GM21528 (cell line): ENCODE data around the gene ZCCHC2.

Experiments
- ATAC-seq: cut with Tn5 transposase; IDR thresholded peaks from one replicate; pipeline ENCODE4 v1.9.1; 2021; ENCODE audit warnings: mild to moderate bottlenecking, moderate library complexity; ENCODE audit not compliant: unreplicated experiment, low FRiP score

The ZCCHC2 gene

GRCh38 chr18:62574776-62575175, 52.0 kb downstream of the ZCCHC2 start:
- no peak for ATAC-seq

DNA sequence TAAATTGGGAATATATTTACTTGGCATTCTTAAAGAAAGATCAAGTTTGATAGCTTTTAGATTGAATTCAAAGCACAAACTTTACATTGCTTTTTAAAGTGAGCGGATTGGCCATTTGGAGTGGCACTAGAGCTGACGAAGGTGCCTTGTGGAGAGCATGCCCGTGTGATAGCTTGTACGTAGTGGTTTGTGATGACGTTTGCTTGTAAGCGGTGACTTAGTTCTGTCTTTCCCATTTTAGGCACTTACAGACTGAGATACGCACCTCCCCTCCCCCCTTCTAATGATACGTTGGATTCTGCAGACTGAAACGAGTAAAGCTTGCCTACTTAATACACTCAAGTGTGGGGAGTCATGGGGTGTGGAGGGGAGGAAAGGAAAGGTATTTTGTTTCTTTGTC, 53.4 kb downstream of the ZCCHC2 start:
- ATAC-seq, result no peak

- ATAC-seq, result peak; percentile 66
Observed at GRCh38 chr18:62576845-62577512, 54.2 kb downstream of the ZCCHC2 start.

- ATAC-seq, result peak; percentile 13
Observed at GRCh38 chr18:62577765-62578164, 54.9 kb downstream of the ZCCHC2 start.

- no peak for ATAC-seq
Observed at GRCh38 chr18:62578980-62579511, 56.2 kb downstream of the ZCCHC2 start.

GRCh38 chr18:62583376-62583775, 60.6 kb downstream of the ZCCHC2 start:
- ATAC-seq, result no peak

DNA sequence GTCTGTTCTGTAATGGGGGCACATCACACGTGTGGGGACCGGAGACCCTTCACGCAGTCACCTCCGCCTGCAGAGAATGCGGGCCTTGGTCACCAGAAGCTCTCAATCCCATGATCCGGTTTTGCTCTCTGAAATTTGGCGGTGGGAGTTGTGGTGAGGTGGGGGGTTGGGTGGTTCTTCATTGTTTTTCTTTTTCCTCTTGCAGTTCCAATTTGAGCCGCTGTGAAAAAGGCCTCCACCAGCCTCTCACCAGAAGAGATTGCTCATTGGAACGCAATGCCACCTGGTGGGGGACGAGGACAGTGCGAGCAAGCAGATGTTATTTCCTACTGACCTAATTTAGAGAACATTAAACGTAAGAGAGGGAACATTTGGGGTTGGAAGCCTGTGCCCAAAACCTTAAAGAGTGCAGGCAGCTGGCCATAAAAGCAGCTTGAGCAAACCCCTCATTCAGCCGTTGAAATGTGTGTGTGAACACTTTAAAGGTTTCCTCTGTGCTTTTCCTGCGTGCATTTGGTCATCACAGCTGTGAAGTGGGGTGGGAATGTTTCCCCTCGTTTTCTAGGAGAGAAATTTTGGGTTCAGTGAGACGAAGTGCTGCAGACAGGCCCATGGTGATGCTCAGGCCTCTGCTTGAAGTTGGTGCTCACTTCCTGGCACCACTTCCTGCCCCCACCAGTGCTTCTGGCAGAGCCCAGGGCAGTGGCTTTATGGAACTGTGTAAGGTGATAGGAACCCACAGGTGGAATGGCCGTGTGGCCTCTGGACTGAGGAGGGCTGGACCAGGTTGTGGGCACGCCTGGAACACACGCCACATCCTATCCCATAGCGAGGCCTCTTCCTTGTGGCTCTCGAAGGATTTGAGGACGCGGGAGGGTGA, 61.7 kb downstream of the ZCCHC2 start:
- ATAC-seq, result peak; percentile 76

- ATAC-seq, result peak; percentile 40
Observed at GRCh38 chr18:62585274-62586150, 62.7 kb downstream of the ZCCHC2 start.

GRCh38 chr18:62586151-62586774, 63.4 kb downstream of the ZCCHC2 start:
- peak; percentile 64 for ATAC-seq

DNA sequence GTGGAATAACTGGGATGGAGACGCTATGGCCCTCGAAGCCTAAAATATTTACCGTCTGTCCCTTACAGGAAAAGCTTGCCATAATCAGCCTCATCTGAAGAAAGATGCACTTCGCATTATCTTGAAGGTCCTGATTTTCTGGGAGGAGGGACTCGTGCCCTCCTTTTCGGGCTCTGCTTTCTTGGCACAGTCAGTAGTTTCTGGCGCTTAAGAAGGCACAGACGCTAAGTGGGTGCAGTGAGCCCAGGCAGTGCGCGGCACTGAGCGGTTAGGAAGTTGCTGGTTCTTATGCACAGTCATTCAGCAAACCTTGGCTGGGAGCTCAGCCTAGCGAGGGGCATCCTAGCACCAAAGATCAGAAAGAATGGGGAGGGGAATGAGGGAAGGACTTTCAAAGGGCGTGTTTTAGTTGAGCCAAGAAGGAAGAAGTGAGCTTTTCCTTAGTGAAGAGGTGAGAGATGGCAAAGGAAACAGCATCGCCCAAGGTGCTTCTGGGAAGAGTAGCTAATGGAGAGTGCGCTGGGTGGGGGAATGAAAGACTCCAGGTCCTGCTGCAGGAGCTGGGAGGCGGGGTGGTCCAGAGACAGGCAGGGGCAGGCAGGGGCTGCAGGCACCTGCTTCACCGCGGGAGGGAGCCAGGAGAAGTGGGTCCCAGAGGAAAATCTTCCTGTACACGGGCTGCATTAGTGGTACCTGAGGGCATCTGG, 64.1 kb downstream of the ZCCHC2 start:
- ATAC-seq, result no peak

- no peak for ATAC-seq
Observed at GRCh38 chr18:62587689-62588088, 64.9 kb downstream of the ZCCHC2 start.

- ATAC-seq, result no peak
Observed at GRCh38 chr18:62588217-62588616, 65.4 kb downstream of the ZCCHC2 start.

DNA sequence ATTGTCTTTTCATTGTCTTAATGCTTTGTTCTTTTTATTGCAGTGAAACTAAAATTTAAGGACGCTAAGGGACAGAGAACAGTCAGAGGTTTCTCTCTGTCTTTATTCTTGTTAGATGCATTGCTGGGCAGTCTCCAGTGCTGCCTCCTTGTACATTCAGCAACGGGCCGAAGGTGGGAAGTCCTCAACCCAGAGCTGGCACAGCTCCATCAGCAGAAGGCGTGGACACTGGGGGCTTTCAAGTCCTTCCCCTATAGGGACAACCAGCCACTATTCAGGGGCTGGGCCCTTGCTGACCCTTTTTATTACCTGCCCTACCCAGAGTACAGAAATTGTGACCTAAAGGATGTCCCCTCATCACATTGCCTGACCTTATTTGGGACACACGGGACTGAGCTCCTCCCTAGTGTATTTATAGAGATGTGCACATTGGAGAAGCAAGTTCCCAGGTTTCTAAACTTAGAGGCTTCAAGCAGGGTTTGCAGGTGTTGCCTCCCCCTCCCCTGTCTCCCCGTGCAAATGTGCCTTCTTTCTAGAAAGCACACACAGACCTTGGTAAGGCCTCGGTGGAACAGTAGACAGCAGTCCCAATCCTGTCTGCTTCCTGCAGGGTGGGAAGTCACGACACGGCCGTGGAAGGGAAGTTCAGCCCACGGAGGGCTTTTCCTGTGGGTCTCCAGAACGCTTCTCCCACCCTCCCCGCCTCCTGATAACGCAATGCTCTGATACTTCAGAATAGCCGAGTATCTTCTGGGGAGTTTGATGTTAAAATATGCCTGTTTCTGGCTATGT, 68.2 kb downstream of the ZCCHC2 start:
- ATAC-seq, result no peak

- ATAC-seq, result no peak
Observed at GRCh38 chr18:62596145-62597005, 73.5 kb downstream of the ZCCHC2 start.

GRCh38 chr18:62601871-62602270, 79.0 kb downstream of the ZCCHC2 start:
- no peak for ATAC-seq

GRCh38 chr18:62602706-62603105, 79.9 kb downstream of the ZCCHC2 start:
- no peak for ATAC-seq

GRCh38 chr18:62603211-62603610, 80.4 kb downstream of the ZCCHC2 start:
- no peak for ATAC-seq

DNA sequence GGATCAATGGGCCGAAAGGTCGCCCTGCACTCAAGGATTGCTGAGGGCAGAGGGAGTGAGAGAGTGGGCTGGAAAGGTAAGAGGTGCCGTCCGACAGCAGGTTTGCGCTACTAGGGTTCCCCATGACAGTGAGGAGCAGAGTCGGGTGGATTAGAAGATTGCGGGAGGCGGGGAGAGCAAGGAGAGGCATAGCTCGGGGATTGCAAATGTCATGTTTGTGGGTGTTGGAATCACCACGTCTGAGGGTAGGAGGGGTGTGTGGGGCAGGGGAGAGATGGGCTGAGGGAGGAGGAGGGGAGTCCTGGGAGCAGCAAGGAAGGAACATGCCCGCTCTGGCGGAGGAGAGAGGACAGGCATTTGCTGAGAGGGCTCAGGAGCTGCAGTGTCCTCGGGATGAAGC, 81.2 kb downstream of the ZCCHC2 start:
- ATAC-seq, result no peak
